ENCODE results near the gene RASAL1. TPM values are rescaled to one million over a fixed set of nuclear protein-coding genes. Genes with fewer than 3 reads are reported as not detected.

RASAL1 gene
- total RNA-seq, 1 experiment from 2014 or later = 16.0 TPM

- no peak for TF ChIP-seq ZBTB33 (IDR thresholded peaks at IDR 0.05; ENCODE audit: extremely low read depth, insufficient replicate concordance, low read length)
Measured at GRCh38 chr12:113113397-113113796, 22.2 kb downstream of the RASAL1 start (continued).

- ChIA-PET POLR2A (no interaction called here), CTCF (no interaction called here), RAD21 (ENCODE audit: low non-redundant PET in 1 of 2, low total read pairs in 2 of 2, uncharacterized antibody in 2 of 2, unreplicated experiment in 2 of 2) (no interaction called here)
- Histone ChIP-seq H3K4me2 (ENCODE audit: low read length) (no peak overlapping the region), H3K9me2 (ENCODE audit: insufficient read depth) (no peaks in the 10 kb centered on the region), H3K4me1 (ENCODE audit: control insufficient read depth in 1 of 2, insufficient read depth in 2 of 2, low read length in 2 of 2) (no peaks in the 10 kb centered on the region; a peak in 1 of 4 replicates), H3K9me3 (ENCODE audit: control insufficient read depth in 1 of 2, insufficient read depth in 1 of 2, low read depth in 1 of 2, low read length in 2 of 2) (no peaks in the 10 kb centered on the region), H3K79me2 (ENCODE audit: insufficient read depth, low read length) (no peaks in the 10 kb centered on the region), H3K4me3 (replicated peaks in 1 of 2; ENCODE audit: low read depth in 1 of 2, low read length in 2 of 2) (no peak overlapping the region), H3K9ac (ENCODE audit: low read length) (no peak overlapping the region), H4K20me1 (ENCODE audit: insufficient read depth) (no peaks in the 10 kb centered on the region), H3K27me3 (ENCODE audit: insufficient read depth, low read length) (no peaks in the 10 kb centered on the region), H3K27ac (ENCODE audit: low read depth, low read length) (no peak overlapping the region), H2AFZ (ENCODE audit: low read depth, low read length, poor library complexity, severe bottlenecking) (no peak overlapping the region), H3K36me3 (ENCODE audit: control insufficient read depth in 1 of 2, insufficient read depth in 2 of 2, low read length in 2 of 2) (no peaks in the 10 kb centered on the region)
- DNase-seq (ENCODE audit: low read depth, low spot score) (no peak), ATAC-seq (no peak)
- no TSS peak for BruUV-seq (replicated peaks)
- no peak for TF ChIP-seq YY1 (IDR thresholded peaks at IDR 0.05; ENCODE audit: extremely low read depth, insufficient replicate concordance, low read depth, low read length)
- no peak for TF ChIP-seq SIN3A (IDR thresholded peaks at IDR 0.05; ENCODE audit: low read depth)
- no peak for TF ChIP-seq TCF7L2 (IDR thresholded peaks at IDR 0.05; ENCODE audit: borderline replicate concordance, extremely low read depth, insufficient read depth, insufficient read length)
- no peak for TF ChIP-seq CBX3 (IDR thresholded peaks at IDR 0.05; ENCODE audit: low read depth)
- TF ChIP-seq MAX (IDR thresholded peaks at IDR 0.05) = no peak
- TF ChIP-seq POLR2A (IDR thresholded peaks at IDR 0.05; ENCODE audit: borderline replicate concordance, extremely low read depth, insufficient read depth, insufficient read length) = no peak
- no peak for TF ChIP-seq POLR2AphosphoS5 (IDR thresholded peaks at IDR 0.05; ENCODE audit: low read depth, low read length)
- no peak for TF ChIP-seq ZNF274 (IDR thresholded peaks at IDR 0.05; ENCODE audit: low read depth, low read length)
- TF ChIP-seq REST (IDR thresholded peaks at IDR 0.05; ENCODE audit: low read depth) = no peak
- TF ChIP-seq RAD21 (IDR thresholded peaks at IDR 0.05; ENCODE audit: low read depth) = no peak
- TF ChIP-seq ZFX (IDR thresholded peaks at IDR 0.05) = no peak
- no peak for TF ChIP-seq JUND (IDR thresholded peaks at IDR 0.05)
- TF ChIP-seq SP1 (IDR thresholded peaks at IDR 0.05; ENCODE audit: low read depth) = no peak
- intact Hi-C loops (cut with micrococcal nuclease) = no loop called here
Measured at GRCh38 chr12:113112043-113112899, 23.3 kb downstream of the RASAL1 start.
